ENCODE data around the gene CDH1.

Gene CDH1

DNA sequence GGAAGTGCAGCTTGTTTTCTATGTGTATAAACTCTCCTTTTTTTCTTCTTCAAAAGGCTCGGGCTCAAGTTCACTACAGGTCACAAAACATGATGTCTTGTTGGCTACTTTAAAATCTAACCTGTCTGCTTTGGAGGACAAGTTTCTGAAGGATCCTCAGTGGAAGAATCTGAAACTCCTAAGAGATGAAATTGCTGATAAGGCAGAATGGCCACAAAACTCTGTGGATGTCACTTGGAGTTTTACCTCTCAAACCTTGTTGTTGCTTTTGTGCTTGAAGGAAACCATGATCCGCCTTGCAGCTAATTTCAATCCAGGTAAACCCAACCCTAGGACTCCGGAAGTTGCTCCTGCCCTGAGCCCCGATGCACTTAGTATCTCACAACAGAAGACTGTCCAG, 122.7 kb downstream of the CDH1 start:
- no peak for DNase-seq

DNA sequence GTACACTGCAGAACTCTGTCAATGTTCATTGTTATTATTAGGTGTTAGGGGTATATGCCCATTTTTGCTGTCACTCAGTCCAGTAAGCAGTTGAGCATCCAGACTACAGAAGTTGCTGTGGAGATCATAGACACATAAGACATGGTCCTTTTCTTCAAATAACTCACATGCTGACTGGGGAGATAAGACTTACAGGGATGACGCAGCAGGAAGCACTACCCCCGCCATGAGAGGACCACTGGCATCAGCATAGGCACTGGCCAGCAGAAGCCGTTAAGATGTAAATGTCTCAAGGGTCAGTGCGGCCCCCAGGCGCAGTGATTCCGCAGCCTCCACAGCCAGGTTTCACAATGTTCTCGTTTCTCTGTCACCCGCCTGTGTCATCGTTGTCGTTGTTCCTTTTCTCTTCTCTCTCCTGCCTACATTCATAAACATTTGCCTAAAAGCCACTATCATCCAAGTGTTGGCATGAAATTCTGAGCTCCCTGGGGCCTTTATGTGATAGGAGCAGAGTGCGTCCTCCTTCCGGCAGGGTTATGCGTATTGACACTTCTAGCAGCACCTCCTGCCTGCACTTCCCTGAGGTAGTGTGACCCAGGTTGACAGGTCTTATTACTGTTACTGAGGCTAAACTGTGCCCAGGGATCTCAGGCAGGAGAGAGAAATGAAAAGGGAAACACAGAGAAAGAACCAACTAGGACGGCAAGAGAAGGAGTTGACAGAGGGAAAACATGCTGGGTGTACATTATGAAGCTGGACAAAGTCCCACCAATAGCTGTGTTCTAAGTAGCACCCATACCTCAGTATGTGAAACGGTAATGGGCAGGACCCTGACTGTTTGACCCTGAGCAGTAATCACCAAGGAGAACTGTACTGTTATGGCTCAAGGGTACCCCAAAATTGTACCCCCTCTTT, 124.1 kb downstream of the CDH1 start:
- DNase-seq: no peak

DNA sequence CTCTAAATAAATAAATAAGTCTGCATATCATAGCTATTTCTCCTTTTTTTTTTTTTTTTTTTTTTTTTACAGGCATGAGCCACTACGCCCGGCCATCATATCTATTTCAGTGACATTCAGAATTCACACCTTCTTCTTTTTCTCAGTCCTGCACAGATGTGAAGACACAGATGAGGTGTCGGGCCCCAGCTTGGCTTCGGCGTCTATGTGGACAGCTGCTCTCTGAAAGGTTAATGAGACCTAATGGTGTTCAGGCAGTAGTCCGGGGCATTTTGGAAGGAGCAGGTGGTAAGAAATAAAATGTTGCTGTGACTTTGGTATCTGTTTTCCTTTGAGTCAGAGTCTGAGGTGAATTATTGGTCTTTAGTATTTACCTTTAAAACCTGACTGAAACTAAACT, 129.8 kb downstream of the CDH1 start:
- no peak for DNase-seq

DNA sequence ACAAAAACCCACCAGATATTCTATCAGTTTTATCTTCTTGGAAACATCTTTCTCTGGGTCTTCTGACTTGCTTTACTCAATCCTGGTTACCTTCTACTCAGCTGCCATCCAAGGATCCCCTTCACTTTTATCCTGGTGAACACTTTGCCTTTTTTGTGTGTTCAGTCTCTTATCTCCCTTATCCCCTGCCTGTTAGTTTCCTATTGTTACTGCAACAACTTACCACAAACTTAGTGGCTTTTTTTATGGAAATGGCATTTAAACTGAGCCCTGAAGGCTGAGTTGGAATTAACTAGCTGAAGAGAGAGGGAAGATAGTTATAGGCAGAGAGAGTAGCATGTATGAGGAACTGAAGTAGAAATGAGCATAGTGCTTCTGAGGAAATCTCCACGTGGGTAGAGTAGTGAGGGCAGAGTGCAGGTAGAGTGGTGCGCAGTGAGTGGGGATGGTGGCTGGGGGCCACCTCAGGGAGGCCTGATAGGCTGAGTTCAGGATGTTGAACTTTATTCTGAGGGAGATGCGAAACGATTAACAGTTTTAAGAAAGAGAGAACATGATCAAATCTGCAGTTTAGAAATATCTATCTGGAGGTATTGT, 132.5 kb downstream of the CDH1 start:
- no peak for DNase-seq

DNA sequence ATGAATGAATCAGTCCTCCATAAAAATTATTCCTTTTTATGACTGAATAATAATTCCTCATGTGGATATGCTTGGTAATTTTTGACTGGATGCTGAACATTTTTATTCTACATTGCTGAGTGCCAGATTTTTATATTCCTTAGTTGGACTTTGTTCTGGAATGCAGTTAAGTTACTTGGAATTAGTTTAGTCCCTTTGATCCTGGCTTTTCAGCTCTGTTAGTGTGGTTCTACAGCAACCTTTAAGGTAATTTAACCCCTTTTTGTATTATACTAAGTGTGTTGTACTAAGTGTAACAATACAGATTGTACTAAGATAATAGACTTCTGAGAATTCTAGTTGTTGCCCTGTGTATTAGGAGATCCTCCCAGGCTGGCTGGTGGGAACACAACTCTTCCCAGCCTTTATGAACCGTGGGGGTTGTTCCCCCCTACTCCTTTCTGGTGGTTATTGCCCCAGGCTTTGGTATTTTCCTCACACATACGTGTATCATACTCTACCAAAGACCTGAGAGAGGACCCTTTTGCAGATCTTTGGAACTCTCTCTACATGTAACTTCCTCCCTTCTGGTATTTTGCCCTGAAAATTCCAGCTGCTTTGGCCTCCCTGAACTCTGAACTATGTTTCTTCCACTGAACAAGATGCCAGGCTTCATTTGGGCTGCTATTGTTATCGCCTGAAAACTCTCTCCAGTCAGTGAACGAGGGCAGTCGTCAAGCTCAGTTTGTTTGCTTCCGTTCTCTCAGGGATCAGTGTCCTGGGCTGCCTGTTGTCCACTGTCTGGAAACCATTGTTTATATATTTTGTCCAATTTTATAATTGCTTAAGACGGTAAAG, 136.8 kb downstream of the CDH1 start:
- DNase-seq: no peak

DNA sequence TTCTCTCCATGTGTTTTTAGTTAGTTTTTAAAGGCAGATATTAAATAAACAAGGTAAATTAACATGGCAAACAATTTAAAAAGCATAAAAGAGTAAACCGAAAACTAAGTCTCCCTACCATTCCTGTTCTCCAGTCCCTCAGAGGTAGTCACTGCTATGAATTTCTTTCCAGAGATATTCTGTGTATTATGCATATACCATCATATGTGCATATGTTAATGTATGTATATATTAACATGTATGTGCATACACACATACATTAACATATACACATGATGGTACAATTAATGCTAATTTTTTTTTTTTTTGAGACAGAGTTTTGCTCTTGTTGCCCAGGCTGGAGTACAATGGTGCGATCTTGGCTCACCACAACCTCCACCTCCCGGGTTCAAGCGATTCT, 138.8 kb downstream of the CDH1 start:
- DNase-seq: no peak

DNA sequence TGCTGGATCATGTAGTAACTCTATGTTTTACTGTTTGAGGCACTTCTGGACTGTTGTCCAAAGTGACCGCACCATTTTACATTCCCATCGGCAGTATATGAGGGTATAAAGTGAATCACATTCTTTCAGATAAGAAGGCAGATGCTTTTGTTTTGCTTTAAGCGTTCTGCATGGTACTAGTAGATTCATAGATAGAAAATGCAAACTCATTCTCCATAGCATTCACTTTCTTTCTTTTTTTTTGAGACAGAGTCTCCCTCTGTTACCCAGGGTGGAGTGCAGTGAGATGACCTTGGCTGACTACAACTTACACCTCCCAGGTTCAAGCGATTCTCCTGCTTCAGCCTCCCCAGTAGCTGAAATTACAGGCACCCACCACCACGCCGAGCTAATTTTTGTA, 146.6 kb downstream of the CDH1 start:
- DNase-seq: no peak

DNA sequence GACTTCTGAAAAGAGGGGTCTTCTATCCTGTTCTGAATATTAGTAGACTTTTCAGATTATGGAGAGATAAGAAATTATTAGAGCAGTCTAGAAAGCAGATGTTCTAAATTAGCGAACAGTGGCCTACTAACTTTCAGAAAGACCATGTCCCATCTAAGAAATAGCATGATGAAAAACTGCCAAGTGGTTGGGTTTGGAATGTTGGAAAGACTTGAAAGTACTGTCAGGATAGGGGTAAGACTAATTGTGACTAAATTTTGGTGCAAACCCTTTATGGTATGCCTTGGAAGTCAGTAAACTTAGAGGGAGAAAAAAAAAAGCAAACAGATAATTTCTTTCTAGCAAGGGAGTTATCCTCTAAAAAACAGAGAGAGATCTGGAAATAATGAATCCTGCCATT, 147.3 kb downstream of the CDH1 start:
- no peak for DNase-seq
